ENCODE results near the gene ACP1. TPM values are rescaled to one million over a fixed set of nuclear protein-coding genes. Genes with fewer than 3 reads are reported as not detected.

ACP1 gene
- total RNA-seq, 1 experiment from 2014 or later: 120 TPM

GRCh38 chr2:283996-284794, 19.4 kb downstream of the ACP1 start:
- Mint-ChIP-seq H3K9me3 (ENCODE audit: low read depth, unreplicated experiment) (no peaks in the 10 kb centered on the region), H3K27ac (ENCODE audit: unreplicated experiment) (no peak overlapping the region), H3K36me3 (ENCODE audit: insufficient read depth, unreplicated experiment) (peaks cover 5% of the 10 kb centered on the region), H3K4me1 (ENCODE audit: low read depth, unreplicated experiment) (peaks cover 8% of the 10 kb centered on the region), H3K4me3 (ENCODE audit: low read depth, unreplicated experiment) (no peak overlapping the region), H3K27me3 (ENCODE audit: unreplicated experiment) (peaks cover 25% of the 10 kb centered on the region)
- DNase-seq: no peak
- no peak for TF ChIP-seq CTCF (IDR thresholded peaks at IDR 0.05; ENCODE audit: unreplicated experiment)
- BruUV-seq (replicated peaks): no TSS peak
- CTCF ChIA-PET: no interaction called here
- intact Hi-C loops (cut with micrococcal nuclease; ENCODE audit: unreplicated experiment): no loop called here

GRCh38 chr2:284896-285492, 20.2 kb downstream of the ACP1 start:
- intact Hi-C loops (cut with micrococcal nuclease; ENCODE audit: unreplicated experiment): no loop called here
- no peak overlapping the region for H3K4me3 Mint-ChIP-seq (ENCODE audit: low read depth, unreplicated experiment)
- H3K9me3 Mint-ChIP-seq (ENCODE audit: low read depth, unreplicated experiment): no peaks in the 10 kb centered on the region
- no peak for TF ChIP-seq CTCF (IDR thresholded peaks at IDR 0.05; ENCODE audit: unreplicated experiment)
- BruUV-seq (replicated peaks): no TSS peak
- CTCF ChIA-PET: no interaction called here
- H3K27ac Mint-ChIP-seq (ENCODE audit: unreplicated experiment): no peak overlapping the region
- peaks cover 31% of the 10 kb centered on the region for H3K27me3 Mint-ChIP-seq (ENCODE audit: unreplicated experiment)
- peaks cover 11% of the 10 kb centered on the region for H3K36me3 Mint-ChIP-seq (ENCODE audit: insufficient read depth, unreplicated experiment)
- no peak for DNase-seq
- peaks cover 8% of the 10 kb centered on the region for H3K4me1 Mint-ChIP-seq (ENCODE audit: low read depth, unreplicated experiment)

- TF ChIP-seq CTCF (IDR thresholded peaks at IDR 0.05; ENCODE audit: unreplicated experiment): no peak
- Mint-ChIP-seq H3K36me3 (ENCODE audit: insufficient read depth, unreplicated experiment) (peaks cover 8% of the 10 kb centered on the region), H3K4me3 (ENCODE audit: low read depth, unreplicated experiment) (no peak overlapping the region), H3K9me3 (ENCODE audit: low read depth, unreplicated experiment) (no peaks in the 10 kb centered on the region), H3K27ac (ENCODE audit: unreplicated experiment) (no peak overlapping the region), H3K4me1 (ENCODE audit: low read depth, unreplicated experiment) (peaks cover 8% of the 10 kb centered on the region), H3K27me3 (ENCODE audit: unreplicated experiment) (peaks cover 36% of the 10 kb centered on the region)
- intact Hi-C loops (cut with micrococcal nuclease; ENCODE audit: unreplicated experiment): no loop called here
- CTCF ChIA-PET: no interaction called here
- no TSS peak for BruUV-seq (replicated peaks)
- DNase-seq: no peak
Observed at GRCh38 chr2:285531-285930, 20.8 kb downstream of the ACP1 start.

GRCh38 chr2:286035-286434, 21.3 kb downstream of the ACP1 start:
- no peak overlapping the region for H3K4me3 Mint-ChIP-seq (ENCODE audit: low read depth, unreplicated experiment)
- H3K27me3 Mint-ChIP-seq (ENCODE audit: unreplicated experiment): peaks cover 38% of the 10 kb centered on the region
- BruUV-seq (replicated peaks): no TSS peak
- intact Hi-C loops (cut with micrococcal nuclease; ENCODE audit: unreplicated experiment): no loop called here
- no peak for DNase-seq
- no peaks in the 10 kb centered on the region for H3K9me3 Mint-ChIP-seq (ENCODE audit: low read depth, unreplicated experiment)
- CTCF ChIA-PET: no interaction called here
- no peak for TF ChIP-seq CTCF (IDR thresholded peaks at IDR 0.05; ENCODE audit: unreplicated experiment)
- no peak overlapping the region for H3K27ac Mint-ChIP-seq (ENCODE audit: unreplicated experiment)
- H3K36me3 Mint-ChIP-seq (ENCODE audit: insufficient read depth, unreplicated experiment): peaks cover 8% of the 10 kb centered on the region
- H3K4me1 Mint-ChIP-seq (ENCODE audit: low read depth, unreplicated experiment): peaks cover 8% of the 10 kb centered on the region
